HepG2 (cell line): ENCODE results near the gene TCAF1. TPM values are rescaled to one million over a fixed set of nuclear protein-coding genes. Genes with fewer than 3 reads are reported as not detected.

Experiments used
- ATF7 ChIP-seq, 2 experiments: fragments of 450-650 bp in 1 of 2; sonication (generic) in 1 of 2; formaldehyde crosslinking in 1 of 2; IDR thresholded peaks; 2 replicates each; pipeline versions ENCODE4 v1.4.0 to v1.6.1; 2016 to 2020; ENCODE audit warnings: antibody characterized with exemption in 1 of 2, mild to moderate bottlenecking in 1 of 2, missing genetic modification reagents in 1 of 2
- CBX2 ChIP-seq, 2 experiments: fragments of 200-600 bp in 1 of 2; sonication (generic); formaldehyde crosslinking in 1 of 2; IDR thresholded peaks; 2 replicates each; pipeline versions ENCODE4 v1.7.0 to v1.8.1; 2018 to 2022; ENCODE audit warnings: low read depth in 2 of 2, low read length in 1 of 2, mild to moderate bottlenecking in 1 of 2, missing genetic modification reagents in 1 of 2
- FOXK2 ChIP-seq: fragments of 450-650 bp; IDR thresholded peaks from 2 replicates; pipeline ENCODE4 v1.6.1; 2016
- HDAC6 ChIP-seq: fragments of 200-600 bp; sonication (generic); IDR thresholded peaks from 2 replicates; pipeline ENCODE4 v1.7.0; 2017; ENCODE audit warnings: mild to moderate bottlenecking, antibody characterized with exemption, low read length, low read depth
- HOXD1 ChIP-seq: sonication (generic); formaldehyde crosslinking; IDR thresholded peaks from 2 replicates; pipeline ENCODE4 v1.5.0; 2020; ENCODE audit warnings: missing genetic modification reagents
- JDP2 ChIP-seq: sonication (generic); formaldehyde crosslinking; IDR thresholded peaks from 2 replicates; pipeline ENCODE4 v1.8.1; 2022; ENCODE audit warnings: missing genetic modification reagents, borderline replicate concordance
- NFIC ChIP-seq: IDR thresholded peaks from 2 replicates; pipeline ENCODE4 v1.6.1; 2012; ENCODE audit warnings: mild to moderate bottlenecking, low read length, inconsistent platforms
- STAT5B ChIP-seq: sonication (generic); formaldehyde crosslinking; IDR thresholded peaks from 2 replicates; pipeline ENCODE4 v1.4.0; 2020; ENCODE audit warnings: missing genetic modification reagents
- TMF1 ChIP-seq: sonication (generic); formaldehyde crosslinking; IDR thresholded peaks from 2 replicates; pipeline ENCODE4 v1.8.1; 2022; ENCODE audit warnings: low read depth, missing genetic modification reagents
- ZBTB20 ChIP-seq: sonication (generic); formaldehyde crosslinking; IDR thresholded peaks from 2 replicates; pipeline ENCODE4 v1.8.1; 2023; ENCODE audit warnings: missing genetic modification reagents, low read depth, mild to moderate bottlenecking, borderline replicate concordance
- ZFP36L1 ChIP-seq: sonication (generic); formaldehyde crosslinking; IDR thresholded peaks from 2 replicates; pipeline ENCODE4 v1.8.0; 2022; ENCODE audit warnings: mild to moderate bottlenecking, missing genetic modification reagents, moderate library complexity
- ZMYM3 ChIP-seq: sonication (generic); formaldehyde crosslinking; IDR thresholded peaks from 2 replicates; pipeline ENCODE4 v1.5.1; 2020; ENCODE audit warnings: mild to moderate bottlenecking, missing genetic modification reagents
- ZNF33A ChIP-seq: sonication (generic); formaldehyde crosslinking; IDR thresholded peaks from 2 replicates; pipeline ENCODE4 v1.5.1; 2020; ENCODE audit warnings: missing genetic modification reagents, mild to moderate bottlenecking, moderate library complexity, borderline replicate concordance
- ZNF441 ChIP-seq: sonication (generic); formaldehyde crosslinking; IDR thresholded peaks from 2 replicates; pipeline ENCODE4 v1.7.0; 2021; ENCODE audit warnings: missing genetic modification reagents, borderline replicate concordance
- ZNF83 ChIP-seq: sonication (generic); formaldehyde crosslinking; IDR thresholded peaks from 2 replicates; pipeline ENCODE4 v1.4.0; 2020; ENCODE audit warnings: missing genetic modification reagents, mild to moderate bottlenecking, borderline replicate concordance
- polyA plus RNA-seq, 8 experiments: library from polyadenylated mRNA; depleted of rRNA in 3 of 8; stranded (reverse) in 7 of 8; unstranded in 1 of 8; fragments of >200 nt; fragmentation: Illumina TruSeq in 4 of 8; extraction: Trizol in 4 of 8; gene quantifications; 2 replicates each; pipeline versions ENCODE4 v1.2.1 to v1.2.3, GENCODE V29; 2011 to 2016; ENCODE audit warnings: low read depth in 4 of 8, missing spikeins in 1 of 8, mixed read lengths in 1 of 8; ENCODE audit not compliant: insufficient read depth in 1 of 8
- total RNA-seq, 5 experiments: library from RNA; depleted of rRNA; stranded (reverse); fragments of >200 nt; fragmentation: Illumina TruSeq; extraction: Trizol; gene quantifications; 2 replicates each; pipeline ENCODE4 v1.2.3, GENCODE V29; 2016; ENCODE audit warnings: low read depth in 1 of 5
- TF ChIP-seq, protein P1 (sequence below): sonication (generic); formaldehyde crosslinking; conservative IDR thresholded peaks from 2 replicates; pipeline ENCODE4 v1.4.0; 2020; ENCODE audit warnings: missing genetic modification reagents
- TF ChIP-seq, protein P2 (sequence below): IDR thresholded peaks from 2 replicates; pipeline ENCODE4 v1.6.1; 2016
- TF ChIP-seq, protein P3 (sequence below): IDR thresholded peaks from 2 replicates; pipeline ENCODE4 v1.6.1; 2016; ENCODE audit warnings: missing compliant biosample characterization, missing genetic modification reagents, borderline replicate concordance
- TF ChIP-seq, protein P4 (sequence below): IDR thresholded peaks from 2 replicates; pipeline ENCODE4 v1.6.1; 2012; ENCODE audit warnings: low read depth, low read length, improper control_type of control experiment
- TF ChIP-seq, protein P5 (sequence below): sonication (generic); formaldehyde crosslinking; IDR thresholded peaks from 2 replicates; pipeline ENCODE4 v1.4.0; 2020; ENCODE audit warnings: missing genetic modification reagents
- TF ChIP-seq, protein P6 (sequence below): sonication (generic); formaldehyde crosslinking; IDR thresholded peaks from 2 replicates; pipeline ENCODE4 v1.4.0; 2020; ENCODE audit warnings: mild to moderate bottlenecking, missing genetic modification reagents
- TF ChIP-seq, protein P7 (sequence below): sonication (generic); formaldehyde crosslinking; IDR thresholded peaks from 2 replicates; pipeline ENCODE4 v1.8.0; 2022; ENCODE audit warnings: mild to moderate bottlenecking, missing genetic modification reagents, borderline replicate concordance

The TCAF1 gene
- total and polyA plus RNA-seq, 2 of the 13 experiments (the other 11 are each of a cell fraction or from before 2014, with no cell fraction given), result 36.2 to 101 TPM

DNA sequence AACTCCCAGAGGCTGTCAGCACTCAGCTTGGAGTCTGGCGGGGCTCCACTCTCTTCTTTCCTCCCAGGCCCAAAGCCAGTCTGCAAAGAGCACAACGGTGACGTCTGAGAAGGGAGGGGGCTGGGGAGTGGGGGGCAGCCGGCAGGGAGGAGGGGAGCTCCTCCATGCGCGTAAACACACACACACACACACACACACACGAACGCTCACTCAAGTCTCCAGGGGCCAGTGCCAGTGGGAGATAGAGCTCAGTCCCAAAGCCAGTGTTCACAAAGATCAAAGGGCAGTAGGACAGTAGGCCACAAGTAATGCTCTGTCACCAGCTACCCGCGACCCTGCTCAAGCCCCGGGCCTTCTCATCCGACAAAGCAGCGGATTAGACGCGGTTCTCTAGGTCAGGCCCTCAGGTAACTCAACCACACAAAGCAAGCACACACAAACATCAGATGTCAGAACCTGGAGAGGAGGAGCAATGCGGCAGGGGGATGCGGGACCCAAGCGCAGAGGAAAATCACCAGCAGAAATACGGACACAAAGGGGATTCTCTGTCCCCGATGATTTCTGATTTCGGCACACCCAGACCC, 19.9 kb downstream of the TCAF1 start (continued):
- TF ChIP-seq, protein P1, sequence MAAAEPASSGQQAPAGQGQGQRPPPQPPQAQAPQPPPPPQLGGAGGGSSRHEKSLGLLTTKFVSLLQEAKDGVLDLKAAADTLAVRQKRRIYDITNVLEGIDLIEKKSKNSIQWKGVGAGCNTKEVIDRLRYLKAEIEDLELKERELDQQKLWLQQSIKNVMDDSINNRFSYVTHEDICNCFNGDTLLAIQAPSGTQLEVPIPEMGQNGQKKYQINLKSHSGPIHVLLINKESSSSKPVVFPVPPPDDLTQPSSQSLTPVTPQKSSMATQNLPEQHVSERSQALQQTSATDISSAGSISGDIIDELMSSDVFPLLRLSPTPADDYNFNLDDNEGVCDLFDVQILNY, result no peak
- TF ChIP-seq ZNF83 (CRISPR knock-in tag) (no peak), CBX2 (IDR thresholded peaks at IDR 0.05; ENCODE audit: low read depth, low read length) (no peak), CBX2 (CRISPR knock-in tag; IDR thresholded peaks at IDR 0.05; ENCODE audit: low read depth) (no peak), STAT5B (CRISPR knock-in tag) (no peak), ATF7 (IDR thresholded peaks at IDR 0.05) (0 out of 2 replicates have a peak, but pooled peaks have one; percentile 14), ATF7 (CRISPR knock-in tag; IDR thresholded peaks at IDR 0.05) (no peak), ZNF33A (CRISPR knock-in tag) (peak; percentile 42; the same call in 1 of the 2 replicates), ZMYM3 (CRISPR knock-in tag) (no peak), ZBTB20 (no peak), NFIC (no peak), HOXD1 (CRISPR knock-in tag) (no peak), ZNF441 (CRISPR knock-in tag) (peak; percentile 73; the same call in 1 of the 2 replicates), TMF1 (CRISPR knock-in tag) (no peak), JDP2 (CRISPR knock-in tag) (no peak), FOXK2 (peak; percentile 31; the same call in 1 of the 2 replicates), ZFP36L1 (no peak), HDAC6 (no peak)
- TF ChIP-seq, protein P2, sequence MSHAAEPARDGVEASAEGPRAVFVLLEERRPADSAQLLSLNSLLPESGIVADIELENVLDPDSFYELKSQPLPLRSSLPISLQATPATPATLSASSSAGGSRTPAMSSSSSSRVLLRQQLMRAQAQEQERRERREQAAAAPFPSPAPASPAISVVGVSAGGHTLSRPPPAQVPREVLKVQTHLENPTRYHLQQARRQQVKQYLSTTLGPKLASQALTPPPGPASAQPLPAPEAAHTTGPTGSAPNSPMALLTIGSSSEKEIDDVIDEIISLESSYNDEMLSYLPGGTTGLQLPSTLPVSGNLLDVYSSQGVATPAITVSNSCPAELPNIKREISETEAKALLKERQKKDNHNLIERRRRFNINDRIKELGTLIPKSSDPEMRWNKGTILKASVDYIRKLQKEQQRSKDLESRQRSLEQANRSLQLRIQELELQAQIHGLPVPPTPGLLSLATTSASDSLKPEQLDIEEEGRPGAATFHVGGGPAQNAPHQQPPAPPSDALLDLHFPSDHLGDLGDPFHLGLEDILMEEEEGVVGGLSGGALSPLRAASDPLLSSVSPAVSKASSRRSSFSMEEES (CRISPR knock-in tag), result no peak
- TF ChIP-seq, protein P3, sequence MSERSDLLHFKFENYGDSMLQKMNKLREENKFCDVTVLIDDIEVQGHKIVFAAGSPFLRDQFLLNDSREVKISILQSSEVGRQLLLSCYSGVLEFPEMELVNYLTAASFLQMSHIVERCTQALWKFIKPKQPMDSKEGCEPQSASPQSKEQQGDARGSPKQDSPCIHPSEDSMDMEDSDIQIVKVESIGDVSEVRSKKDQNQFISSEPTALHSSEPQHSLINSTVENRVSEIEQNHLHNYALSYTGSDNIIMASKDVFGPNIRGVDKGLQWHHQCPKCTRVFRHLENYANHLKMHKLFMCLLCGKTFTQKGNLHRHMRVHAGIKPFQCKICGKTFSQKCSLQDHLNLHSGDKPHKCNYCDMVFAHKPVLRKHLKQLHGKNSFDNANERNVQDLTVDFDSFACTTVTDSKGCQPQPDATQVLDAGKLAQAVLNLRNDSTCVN (CRISPR knock-in tag), result no peak
- TF ChIP-seq, protein P4, sequence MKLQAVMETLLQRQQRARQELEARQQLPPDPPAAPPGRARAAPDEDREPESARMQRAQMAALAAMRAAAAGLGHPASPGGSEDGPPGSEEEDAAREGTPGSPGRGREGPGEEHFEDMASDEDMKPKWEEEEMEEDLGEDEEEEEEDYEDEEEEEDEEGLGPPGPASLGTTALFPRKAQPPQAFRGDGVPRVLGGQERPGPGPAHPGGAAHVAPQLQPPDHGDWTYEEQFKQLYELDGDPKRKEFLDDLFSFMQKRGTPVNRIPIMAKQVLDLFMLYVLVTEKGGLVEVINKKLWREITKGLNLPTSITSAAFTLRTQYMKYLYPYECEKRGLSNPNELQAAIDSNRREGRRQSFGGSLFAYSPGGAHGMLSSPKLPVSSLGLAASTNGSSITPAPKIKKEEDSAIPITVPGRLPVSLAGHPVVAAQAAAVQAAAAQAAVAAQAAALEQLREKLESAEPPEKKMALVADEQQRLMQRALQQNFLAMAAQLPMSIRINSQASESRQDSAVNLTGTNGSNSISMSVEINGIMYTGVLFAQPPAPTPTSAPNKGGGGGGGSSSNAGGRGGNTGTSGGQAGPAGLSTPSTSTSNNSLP, result 0 out of 2 replicates have a peak, but pooled peaks have one; percentile 6
- TF ChIP-seq, protein P5, sequence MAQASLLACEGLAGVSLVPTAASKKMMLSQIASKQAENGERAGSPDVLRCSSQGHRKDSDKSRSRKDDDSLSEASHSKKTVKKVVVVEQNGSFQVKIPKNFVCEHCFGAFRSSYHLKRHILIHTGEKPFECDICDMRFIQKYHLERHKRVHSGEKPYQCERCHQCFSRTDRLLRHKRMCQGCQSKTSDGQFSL (CRISPR knock-in tag), result peak; percentile 71
- TF ChIP-seq, protein P6, sequence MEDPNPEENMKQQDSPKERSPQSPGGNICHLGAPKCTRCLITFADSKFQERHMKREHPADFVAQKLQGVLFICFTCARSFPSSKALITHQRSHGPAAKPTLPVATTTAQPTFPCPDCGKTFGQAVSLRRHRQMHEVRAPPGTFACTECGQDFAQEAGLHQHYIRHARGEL (CRISPR knock-in tag), result no peak
- TF ChIP-seq, protein P7, sequence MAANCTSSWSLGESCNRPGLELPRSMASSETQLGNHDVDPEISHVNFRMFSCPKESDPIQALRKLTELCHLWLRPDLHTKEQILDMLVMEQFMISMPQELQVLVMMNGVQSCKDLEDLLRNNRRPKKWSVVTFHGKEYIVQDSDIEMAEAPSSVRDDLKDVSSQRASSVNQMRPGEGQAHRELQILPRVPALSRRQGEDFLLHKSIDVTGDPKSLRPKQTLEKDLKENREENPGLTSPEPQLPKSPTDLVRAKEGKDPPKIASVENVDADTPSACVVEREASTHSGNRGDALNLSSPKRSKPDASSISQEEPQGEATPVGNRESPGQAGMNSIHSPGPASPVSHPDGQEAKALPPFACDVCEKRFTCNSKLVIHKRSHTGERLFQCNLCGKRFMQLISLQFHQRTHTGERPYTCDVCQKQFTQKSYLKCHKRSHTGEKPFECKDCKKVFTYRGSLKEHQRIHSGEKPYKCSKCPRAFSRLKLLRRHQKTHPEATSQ (CRISPR knock-in tag), result no peak
